GM12872 (cell line): ENCODE data around the gene RUNX3.

Experiments
- CTCF ChIP-seq: IDR thresholded peaks from 3 replicates; pipeline ENCODE4 v1.5.1; 2011; ENCODE audit warnings: low read depth, mild to moderate bottlenecking, low read length, moderate library complexity; ENCODE audit not compliant: insufficient read depth

Gene RUNX3

DNA sequence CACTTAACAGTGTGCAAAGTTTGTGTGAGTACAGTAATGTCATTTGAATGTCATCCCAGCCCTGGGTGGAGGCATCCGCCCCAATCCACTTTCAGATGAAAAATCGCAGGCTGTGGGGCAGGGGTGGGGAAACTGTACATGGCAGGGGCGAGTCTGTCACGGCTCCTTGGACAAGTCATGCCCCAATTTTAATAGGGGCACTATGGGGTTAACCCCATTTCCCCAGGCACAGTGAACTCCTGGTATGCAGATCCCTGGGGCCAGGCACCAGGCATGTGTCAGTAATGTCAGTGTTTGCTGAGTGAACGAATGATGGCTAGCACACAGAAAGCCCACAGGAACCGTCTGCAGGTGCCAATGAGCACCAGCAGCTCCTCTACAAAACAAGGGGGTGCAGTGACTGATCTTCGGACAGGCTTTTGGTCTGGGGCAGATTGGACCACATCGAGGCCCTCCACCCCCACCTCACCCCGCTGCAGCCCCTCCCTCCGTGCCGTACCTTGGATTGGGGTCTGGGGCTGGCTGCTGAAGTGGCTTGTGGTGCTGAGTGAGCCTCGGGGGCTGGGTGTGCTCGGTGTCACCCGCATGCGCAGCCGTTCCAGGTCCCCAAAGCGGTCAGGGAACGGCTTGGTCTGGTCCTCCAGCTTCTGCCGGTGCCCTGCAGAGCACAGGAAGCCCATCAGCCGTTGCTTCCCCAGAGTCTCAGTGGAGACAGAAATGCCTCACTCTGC, 23.2 kb downstream of the RUNX3 start:
- no peak for TF ChIP-seq CTCF

DNA sequence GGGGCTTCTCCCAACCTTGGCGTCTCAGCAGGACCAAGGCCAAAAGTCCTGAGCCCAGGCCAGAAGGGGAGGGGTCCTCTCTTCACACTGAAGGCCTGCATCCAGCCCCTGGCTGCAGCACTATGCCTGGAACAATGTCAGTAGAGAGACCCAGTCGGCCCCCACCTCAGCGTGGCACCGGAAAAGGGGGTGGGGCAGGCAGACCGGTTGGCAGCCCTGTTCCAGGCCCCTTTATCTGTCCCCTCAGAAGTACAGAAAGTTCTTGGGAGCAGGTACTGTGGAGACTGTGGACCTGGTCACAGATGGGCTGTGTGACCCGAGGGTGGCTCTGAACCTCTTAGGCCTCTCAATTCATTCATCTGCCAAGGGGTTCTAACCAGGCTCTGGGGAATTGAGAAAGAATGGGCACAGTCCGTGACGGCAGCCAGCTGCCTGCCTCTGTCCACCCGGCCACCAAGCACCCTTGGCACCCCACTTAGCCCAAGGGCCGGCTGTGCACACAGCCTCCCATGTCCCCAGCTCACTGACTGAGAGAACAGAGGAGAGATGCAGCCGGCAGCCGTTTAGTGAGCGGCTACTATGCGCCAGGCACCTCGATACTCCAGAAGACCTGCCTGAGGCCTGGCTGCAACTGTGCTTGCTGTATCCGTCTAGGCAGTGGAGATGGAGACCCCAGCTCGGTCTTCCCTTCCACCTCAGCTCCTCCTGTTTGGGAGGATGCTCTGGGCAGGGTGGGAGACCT, 23.9 kb downstream of the RUNX3 start:
- TF ChIP-seq CTCF, result no peak

DNA sequence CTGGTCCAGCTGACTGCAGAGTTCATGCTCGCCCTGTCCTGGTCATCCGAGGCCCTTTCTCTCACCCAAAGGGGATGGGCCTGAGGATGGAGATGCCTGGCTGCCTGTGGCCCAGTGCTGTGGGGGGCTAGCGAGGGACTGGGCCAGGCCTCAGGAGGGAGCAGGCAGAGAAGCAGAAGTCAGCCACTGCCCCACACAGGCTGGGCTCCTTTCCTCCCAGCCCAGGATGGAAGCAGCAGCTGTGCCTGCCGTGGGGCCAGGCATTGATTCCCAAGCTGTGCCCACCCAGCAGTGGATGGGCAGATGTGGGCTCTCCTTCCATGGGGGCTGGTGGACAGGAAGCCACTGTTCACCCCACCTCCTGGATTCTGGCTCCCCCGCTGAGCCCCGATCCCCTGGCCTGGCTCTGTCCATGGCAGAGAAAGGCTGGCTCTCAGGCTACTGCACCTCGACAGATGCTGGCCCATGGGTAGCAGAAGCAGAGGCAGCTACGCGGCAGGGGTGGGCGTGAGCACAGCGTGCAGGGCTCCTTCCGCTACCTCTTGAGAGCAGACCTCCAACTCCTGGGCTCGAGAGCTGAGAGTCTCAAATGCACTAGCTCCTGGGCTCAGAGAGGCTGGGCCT, 24.6 kb downstream of the RUNX3 start:
- TF ChIP-seq CTCF, result no peak

- no peak for TF ChIP-seq CTCF
These were observed 25.2 kb downstream of the RUNX3 start for GRCh38 chr1:24904731-24905354.

DNA sequence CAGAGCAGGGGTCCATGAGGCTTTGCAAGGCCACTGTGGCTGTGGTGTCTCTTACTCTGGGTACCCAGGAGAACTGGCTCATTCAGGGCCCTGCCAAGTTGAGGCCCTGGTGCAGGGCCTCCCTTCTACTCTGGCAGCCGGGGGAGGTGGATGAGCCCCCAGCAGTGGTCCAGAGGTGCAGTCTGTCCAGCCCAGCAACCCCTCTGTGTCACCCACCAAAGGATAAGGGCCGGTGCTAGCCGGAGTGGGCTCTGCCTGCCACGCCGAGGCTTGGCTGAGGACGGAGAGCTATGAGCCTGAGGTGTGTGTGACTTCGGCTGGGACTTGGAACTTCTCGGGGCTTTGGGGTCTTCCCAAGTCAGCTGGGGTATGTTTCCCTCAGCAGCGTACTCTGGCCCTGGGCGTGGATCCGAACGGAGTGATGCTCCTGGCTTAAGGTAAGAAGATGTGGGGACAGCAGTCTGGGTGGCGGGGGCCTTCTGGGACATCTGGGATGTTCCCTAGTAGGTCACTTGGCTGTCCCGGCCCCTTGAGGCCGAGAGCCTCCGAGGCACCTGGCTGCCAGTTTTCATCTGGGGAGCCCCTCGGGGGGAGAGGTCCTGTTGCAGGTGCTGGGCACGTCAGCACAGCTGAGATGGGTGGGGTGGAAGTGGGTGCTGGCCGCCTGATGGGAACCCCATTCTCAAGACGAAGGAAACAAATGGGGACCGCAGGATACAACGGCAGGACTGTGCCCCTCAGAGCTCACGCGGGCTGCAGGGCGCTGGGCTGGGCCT, 25.9 kb downstream of the RUNX3 start:
- no peak for TF ChIP-seq CTCF

- no peak for TF ChIP-seq CTCF
These were observed 26.5 kb downstream of the RUNX3 start for GRCh38 chr1:24903560-24903954.

- no peak for TF ChIP-seq CTCF
These were observed 27.0 kb downstream of the RUNX3 start for GRCh38 chr1:24903011-24903461.
